Fibroblast of lung (primary cell): ENCODE results near the gene CTSA. TPM values are rescaled to one million over a fixed set of nuclear protein-coding genes. Genes with fewer than 3 reads are reported as not detected.

ENCODE experiments used
- DNase-seq, 2 donors: peaks; one replicate each; pipeline versions ENCODE4 v3.0.0 to v3.0.0-alpha.2; 2010; ENCODE audit warnings: low read depth in 2 of 2
- H2AFZ ChIP-seq: 2 replicates; pipeline ENCODE4 v1.5.1; 2012; ENCODE audit warnings: low read length, control low read depth, inconsistent platforms
- H3K27ac ChIP-seq: 2 replicates; pipeline ENCODE4 v1.5.1; 2011; ENCODE audit warnings: low read length, control low read depth; ENCODE audit not compliant: insufficient read depth
- H3K27me3 ChIP-seq: 2 replicates; pipeline ENCODE4 v1.5.1; 2011; ENCODE audit warnings: mild to moderate bottlenecking, low read length; ENCODE audit not compliant: control insufficient read depth, insufficient read depth
- H3K36me3 ChIP-seq: 2 replicates; pipeline ENCODE4 v1.5.1; 2011; ENCODE audit warnings: low read length; ENCODE audit not compliant: control insufficient read depth, insufficient read depth
- H3K4me1 ChIP-seq: 2 replicates; pipeline ENCODE4 v1.5.1; 2011; ENCODE audit warnings: low read length; ENCODE audit not compliant: control insufficient read depth, insufficient read depth; ENCODE audit errors: extremely low read depth
- H3K4me2 ChIP-seq: 2 replicates; pipeline ENCODE4 v1.5.1; 2011; ENCODE audit warnings: low read length, control low read depth; ENCODE audit not compliant: insufficient read depth; ENCODE audit errors: extremely low read depth
- H3K4me3 ChIP-seq, 4 experiments: fragments of 200-600 bp in 1 of 4; sonication (generic) in 1 of 4; replicated peaks in 1 of 4; 2 replicates each; pipeline ENCODE4 v1.5.1; 2011 to 2016; ENCODE audit warnings: low read length in 4 of 4, low read depth in 3 of 4, mild to moderate bottlenecking in 3 of 4, control low read depth in 2 of 4, inconsistent platforms in 1 of 4, mixed read lengths in 1 of 4; ENCODE audit not compliant: insufficient read depth in 1 of 4; ENCODE audit errors: control extremely low read depth in 1 of 4
- H3K79me2 ChIP-seq: 2 replicates; pipeline ENCODE4 v1.5.1; 2012; ENCODE audit warnings: mild to moderate bottlenecking, low read length, inconsistent platforms; ENCODE audit not compliant: control insufficient read depth, insufficient read depth
- H3K9ac ChIP-seq: 2 replicates; pipeline ENCODE4 v1.5.1; 2011; ENCODE audit warnings: mild to moderate bottlenecking, low read length, control low read depth; ENCODE audit not compliant: insufficient read depth
- H3K9me3 ChIP-seq: 2 replicates; pipeline ENCODE4 v1.5.1; 2012; ENCODE audit warnings: low read depth, low read length; ENCODE audit not compliant: control insufficient read depth, insufficient read depth
- H4K20me1 ChIP-seq: 2 replicates; pipeline ENCODE4 v1.5.1; 2011; ENCODE audit warnings: low read length; ENCODE audit not compliant: control insufficient read depth, insufficient read depth; ENCODE audit errors: extremely low read depth
- CTCF ChIP-seq, 2 donors: IDR thresholded peaks in 1 of 2; conservative IDR thresholded peaks in 1 of 2; 1 replicate in 1 of 2; 2 replicates in 1 of 2; pipeline ENCODE4 v1.5.1; 2011 to 2012; ENCODE audit warnings: low read length in 2 of 2, control low read depth in 1 of 2, inconsistent platforms in 1 of 2, low read depth in 1 of 2, mild to moderate bottlenecking in 1 of 2
- EZH2 ChIP-seq: IDR thresholded peaks from 2 replicates; pipeline ENCODE4 v1.5.1; 2012; ENCODE audit warnings: low read length, control low read depth, mild to moderate bottlenecking; ENCODE audit errors: missing control alignments
- polyA plus RNA-seq, 2 donors: library from polyadenylated mRNA; depleted of rRNA in 1 of 2; stranded (reverse) in 1 of 2; unstranded in 1 of 2; fragments of >200 nt; gene quantifications; 2 replicates each; pipeline ENCODE4 v1.2.1, GENCODE V29; 2011 to 2012; ENCODE audit warnings: missing spikeins in 1 of 2
- total RNA-seq: library from RNA; depleted of rRNA; stranded (reverse); fragments of >200 nt; gene quantifications from 2 replicates; pipeline ENCODE4 v1.2.1, GENCODE V29; 2014

Gene CTSA
- total and polyA plus RNA-seq, 2 donors (not counting 1 experiment from before 2014, with no cell fraction given) = 116 to 364 TPM

DNA sequence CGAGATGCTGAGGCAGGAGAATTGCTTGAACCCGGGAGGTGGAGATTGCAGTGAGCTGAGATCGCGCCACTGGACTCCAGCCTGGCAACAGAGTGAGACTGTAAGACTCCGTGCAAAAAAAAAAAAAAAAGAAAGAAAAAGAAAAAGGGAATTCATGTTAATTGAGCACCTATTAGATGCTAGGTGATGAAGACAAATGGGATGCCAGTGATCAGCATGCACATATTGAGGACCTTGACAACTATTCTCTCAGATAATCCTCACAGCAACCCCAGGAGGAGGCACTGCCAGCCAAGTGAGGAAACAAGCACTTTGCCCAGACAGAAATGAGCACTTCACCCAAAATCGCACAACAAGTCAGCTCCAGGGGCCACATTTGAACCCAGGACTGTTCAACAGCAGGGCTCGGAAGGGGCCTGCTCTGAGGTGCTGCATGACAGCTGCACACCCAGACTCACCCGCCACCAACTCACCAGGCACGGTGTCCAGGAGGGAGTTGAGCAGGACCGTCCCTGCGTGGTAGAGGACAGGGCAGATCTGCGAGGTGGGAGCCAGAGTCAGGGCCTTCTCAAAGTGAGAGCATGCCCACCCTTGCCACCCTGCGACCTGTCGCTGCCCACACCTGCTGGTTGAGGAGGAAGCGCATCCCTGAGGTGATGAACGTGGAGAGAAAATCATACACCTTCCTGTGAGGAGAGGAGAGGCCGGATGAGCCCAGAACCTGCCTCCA lies 16.2 kb downstream of the CTSA start:
- H3K4me3 ChIP-seq = no peak overlapping the region
- H3K36me3 ChIP-seq = peaks cover 1% of the 10 kb centered on the region
- H3K27ac ChIP-seq = no peak overlapping the region
- H3K4me2 ChIP-seq = no peak overlapping the region
- no peak overlapping the region for H2AFZ ChIP-seq
- H3K79me2 ChIP-seq = no peaks in the 10 kb centered on the region
- H4K20me1 ChIP-seq = no peaks in the 10 kb centered on the region
- H3K27me3 ChIP-seq = no peaks in the 10 kb centered on the region
- H3K4me1 ChIP-seq = peaks cover 18% of the 10 kb centered on the region
- H3K9me3 ChIP-seq = no peaks in the 10 kb centered on the region
- TF ChIP-seq EZH2 (no peak), CTCF (conservative IDR thresholded peaks at IDR 0.05 in 1 of 2, IDR thresholded peaks at IDR 0.05 in 1 of 2; ENCODE audit: low read depth in 1 of 2, low read length in 2 of 2) (no peak)
- H3K9ac ChIP-seq = no peak overlapping the region
- DNase-seq = no peak

- no peak overlapping the region for H2AFZ ChIP-seq
- no peak overlapping the region for H3K27ac ChIP-seq
- peaks cover 1% of the 10 kb centered on the region for H3K36me3 ChIP-seq
- no peaks in the 10 kb centered on the region for H3K79me2 ChIP-seq
- peak overlapping the region in 1 of 4 experiments; percentile 23 for H3K4me3 ChIP-seq
- H3K4me2 ChIP-seq = no peak overlapping the region
- H3K4me1 ChIP-seq = peaks cover 19% of the 10 kb centered on the region
- TF ChIP-seq CTCF (conservative IDR thresholded peaks at IDR 0.05 in 1 of 2, IDR thresholded peaks at IDR 0.05 in 1 of 2; ENCODE audit: low read depth in 1 of 2, low read length in 2 of 2) (no peak), EZH2 (no peak)
- H4K20me1 ChIP-seq = no peaks in the 10 kb centered on the region
- no peak for DNase-seq
- H3K9me3 ChIP-seq = no peaks in the 10 kb centered on the region
- H3K27me3 ChIP-seq = no peaks in the 10 kb centered on the region
- H3K9ac ChIP-seq = no peak overlapping the region
Observed at GRCh38 chr20:45908084-45908483, 16.9 kb downstream of the CTSA start.

GRCh38 chr20:45909336-45909808 lies 18.2 kb downstream of the CTSA start:
- no peaks in the 10 kb centered on the region for H3K9me3 ChIP-seq
- H2AFZ ChIP-seq = no peak overlapping the region
- no peak overlapping the region for H3K27ac ChIP-seq
- peaks cover 19% of the 10 kb centered on the region for H3K4me1 ChIP-seq
- H4K20me1 ChIP-seq = no peaks in the 10 kb centered on the region
- peaks cover 1% of the 10 kb centered on the region for H3K36me3 ChIP-seq
- TF ChIP-seq CTCF (conservative IDR thresholded peaks at IDR 0.05 in 1 of 2, IDR thresholded peaks at IDR 0.05 in 1 of 2; ENCODE audit: low read depth in 1 of 2, low read length in 2 of 2) = no peak
- no peak for TF ChIP-seq EZH2
- H3K4me3 ChIP-seq = peak overlapping the region in 2 of 4 experiments; percentile 14 to 54
- H3K79me2 ChIP-seq = no peaks in the 10 kb centered on the region
- H3K4me2 ChIP-seq = no peak overlapping the region
- H3K9ac ChIP-seq = no peak overlapping the region
- H3K27me3 ChIP-seq = no peaks in the 10 kb centered on the region
- DNase-seq = no peak
